ENCODE measurements around the gene MMS19.
"Not testable (repeated sequence)": the region's sequence is repeated elsewhere in the genome, so short reads cannot be mapped to it uniquely, and the experiment has no call there.

MMS19 gene

DNA sequence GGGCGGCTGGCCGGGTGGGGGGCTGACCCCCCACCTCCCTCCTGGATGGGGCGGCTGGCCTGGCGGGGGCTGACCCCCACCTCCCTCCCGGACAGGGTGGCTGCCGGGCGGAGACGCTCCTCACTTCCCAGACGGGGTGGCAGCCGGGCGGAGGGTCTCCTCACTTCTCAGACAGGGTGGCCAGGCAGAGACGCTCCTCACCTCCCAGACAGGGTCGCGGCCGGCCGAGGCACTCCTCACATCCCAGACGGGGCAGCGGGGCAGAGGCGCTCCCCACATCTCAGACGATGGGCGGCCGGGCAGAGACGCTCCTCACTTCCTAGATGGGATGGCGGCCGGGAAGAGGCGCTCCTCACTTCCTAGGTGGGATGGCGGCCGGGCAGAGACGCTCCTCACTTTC lies 30.7 kb upstream of the MMS19 start:
- not testable (repeated sequence) for DNase-seq (ENCODE audit: low read depth, low spot score)

DNA sequence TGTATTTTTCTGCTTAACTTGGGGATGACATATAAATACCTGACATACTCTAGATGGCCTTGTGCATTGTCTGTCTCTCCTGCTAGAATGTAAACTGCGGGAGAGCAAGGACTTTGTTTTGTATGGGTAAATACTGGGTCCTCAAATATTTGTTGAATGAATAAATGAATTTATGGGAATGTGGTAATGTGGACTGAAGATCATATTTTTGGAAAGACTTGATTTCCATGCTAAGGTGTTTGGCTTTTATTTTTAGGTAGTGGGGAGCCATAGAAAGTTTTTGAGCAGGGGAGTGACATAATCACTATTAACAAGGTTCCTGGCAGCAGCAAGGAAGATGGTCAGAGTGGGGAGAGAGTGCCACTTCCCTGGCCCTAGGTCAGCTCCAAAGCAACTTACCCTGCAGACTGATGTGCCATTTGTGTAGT lies 27.5 kb upstream of the MMS19 start:
- DNase-seq (ENCODE audit: low read depth, low spot score), result no peak
- H3K27ac ChIP-seq, result no peak overlapping the region

More for the DNA sequence above, 30.7 kb upstream of the MMS19 start:
- H3K27ac ChIP-seq, result not testable (repeated sequence)

DNA sequence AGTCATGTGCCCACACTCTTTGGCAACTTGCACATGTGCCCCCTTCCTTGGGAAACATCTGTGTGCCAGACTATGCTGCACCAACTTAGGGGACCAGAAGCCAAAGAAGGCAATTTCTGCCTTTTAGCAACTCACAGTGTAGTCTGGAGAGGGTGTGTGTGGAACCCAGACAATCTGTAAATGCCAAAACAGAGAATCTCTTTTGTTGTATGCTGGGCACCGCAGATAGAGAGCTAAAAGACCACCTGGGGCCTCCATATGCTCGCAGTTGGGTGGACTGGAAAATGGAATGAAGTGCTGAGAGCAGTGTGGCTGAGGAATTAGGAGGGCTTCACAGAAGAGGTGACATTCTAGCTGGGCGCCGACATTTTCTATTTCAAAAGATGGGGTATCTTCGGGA lies 26.9 kb upstream of the MMS19 start:
- H3K27ac ChIP-seq, result no peak overlapping the region
- DNase-seq (ENCODE audit: low read depth, low spot score), result no peak

DNA sequence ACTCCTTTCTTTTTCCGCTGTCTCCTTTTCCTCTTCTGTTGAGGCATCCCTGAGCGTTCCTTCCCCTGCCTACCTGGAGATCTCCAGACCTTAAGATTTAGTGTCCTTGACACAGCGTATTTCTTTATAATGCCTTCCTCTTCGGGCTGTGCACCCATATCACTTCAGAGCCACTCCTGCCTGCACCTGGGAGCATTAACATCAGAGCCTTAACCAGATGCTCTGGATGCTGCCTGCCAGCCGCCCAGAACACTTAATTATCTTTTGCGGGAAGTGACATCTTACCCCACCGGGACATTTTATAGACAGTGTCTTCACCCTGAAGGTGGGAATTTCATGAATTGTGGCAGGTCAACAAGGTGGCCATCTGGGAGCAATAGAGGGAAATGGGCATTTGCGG lies 24.7 kb upstream of the MMS19 start:
- no peak for DNase-seq (ENCODE audit: low read depth, low spot score)
- H3K27ac ChIP-seq, result no peak overlapping the region

DNA sequence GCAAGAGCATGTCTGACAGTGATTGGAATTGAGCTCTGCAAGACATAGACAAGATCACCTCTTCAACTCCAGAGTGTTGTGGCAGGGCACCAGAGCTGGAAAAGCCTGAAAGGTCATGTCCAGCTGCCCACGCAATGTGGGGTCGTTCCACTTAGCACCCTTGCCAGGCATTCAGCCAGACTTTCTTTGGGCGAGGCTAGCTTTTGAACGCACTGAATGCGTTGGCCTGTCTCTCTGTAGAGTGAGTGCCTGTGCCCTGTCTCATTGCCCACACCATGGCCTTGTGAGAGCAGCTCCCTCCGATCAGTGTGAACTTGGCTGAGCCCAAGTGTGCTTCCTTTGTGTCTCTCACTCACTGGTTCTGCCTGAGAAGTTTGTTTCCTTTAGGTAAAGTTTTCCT lies 23.8 kb upstream of the MMS19 start:
- H3K27ac ChIP-seq, result no peak overlapping the region
- DNase-seq (ENCODE audit: low read depth, low spot score), result no peak

DNA sequence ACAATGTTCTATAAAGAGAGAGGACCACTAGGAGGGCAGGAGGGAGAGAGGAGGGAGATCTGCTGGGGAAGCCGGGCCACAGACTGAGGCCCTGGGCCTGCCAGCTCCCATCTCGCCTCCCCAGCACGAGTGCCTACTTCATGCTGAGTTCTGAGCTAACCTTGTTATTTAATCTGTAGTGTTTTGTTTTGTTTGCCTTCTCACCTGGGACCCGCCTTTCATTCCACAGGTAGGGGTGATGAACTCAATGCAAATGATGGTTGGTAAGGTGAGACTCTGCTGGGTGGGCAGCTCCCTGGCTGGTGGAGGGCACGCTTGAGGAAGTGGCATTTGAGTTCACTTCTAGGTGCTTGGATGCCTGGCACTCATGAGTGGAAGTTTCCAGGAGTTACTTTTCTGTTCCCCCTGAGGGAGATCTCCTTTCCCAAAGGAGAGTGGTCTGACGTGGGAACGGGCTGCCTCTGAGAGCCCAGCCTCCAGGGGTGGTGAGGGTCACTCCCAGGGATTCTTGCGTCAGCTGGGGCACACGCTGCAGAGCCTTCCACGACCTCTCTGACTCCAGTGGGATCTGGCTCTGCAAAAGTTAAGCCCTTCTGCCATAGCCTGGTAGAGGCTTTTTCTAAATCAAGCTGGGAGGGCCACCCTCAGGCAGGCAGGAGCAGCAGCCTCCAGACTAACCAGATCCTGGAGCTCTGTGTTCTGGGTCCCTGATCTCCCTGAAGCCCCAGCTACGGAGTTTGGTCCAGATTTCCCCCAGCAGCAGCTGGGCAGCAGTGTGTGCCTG lies 22.9 kb upstream of the MMS19 start:
- no peak overlapping the region for H3K27ac ChIP-seq
- DNase-seq (ENCODE audit: low read depth, low spot score), result no peak

DNA sequence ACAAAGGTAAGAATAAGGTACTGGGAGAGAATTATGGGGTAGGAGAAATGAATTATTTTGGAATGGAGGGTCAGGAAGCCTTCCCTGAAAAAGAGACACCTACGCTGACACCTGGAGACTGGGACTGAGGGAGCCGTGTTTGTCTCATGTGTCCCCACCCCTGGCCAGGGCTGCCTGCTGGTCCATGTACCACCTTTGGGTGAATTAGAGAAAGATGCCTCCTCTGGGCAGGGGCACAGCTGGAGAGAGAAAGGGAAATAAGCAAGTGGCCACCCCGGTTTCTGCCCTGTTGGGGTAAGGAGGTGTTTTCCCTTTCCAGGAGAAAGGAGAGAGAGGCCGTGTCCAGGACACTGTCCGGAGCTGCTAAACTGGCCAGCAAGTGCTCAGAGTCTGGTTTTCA lies 22.3 kb upstream of the MMS19 start:
- DNase-seq (ENCODE audit: low read depth, low spot score), result no peak
- H3K27ac ChIP-seq, result no peak overlapping the region

DNA sequence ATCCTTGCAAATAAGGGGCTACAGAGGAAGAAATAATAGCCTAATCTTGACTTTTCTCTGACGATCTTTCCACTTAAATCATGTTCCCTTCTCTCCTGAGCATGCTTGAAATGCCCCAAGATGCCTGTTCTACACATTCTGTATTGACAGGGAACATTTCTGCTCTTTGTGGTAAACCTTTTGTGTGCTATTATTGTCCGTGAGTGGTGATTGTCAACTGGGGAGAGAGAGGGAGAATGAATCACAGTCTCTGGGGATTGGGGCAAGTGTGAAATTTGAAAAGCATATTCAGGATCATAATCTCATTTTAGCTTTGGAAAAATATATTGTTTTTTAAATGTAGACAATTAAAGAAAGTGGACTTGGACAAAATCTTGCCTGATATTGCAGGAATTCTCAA lies 21.1 kb upstream of the MMS19 start:
- H3K27ac ChIP-seq, result no peak overlapping the region
- no peak for DNase-seq (ENCODE audit: low read depth, low spot score)

DNA sequence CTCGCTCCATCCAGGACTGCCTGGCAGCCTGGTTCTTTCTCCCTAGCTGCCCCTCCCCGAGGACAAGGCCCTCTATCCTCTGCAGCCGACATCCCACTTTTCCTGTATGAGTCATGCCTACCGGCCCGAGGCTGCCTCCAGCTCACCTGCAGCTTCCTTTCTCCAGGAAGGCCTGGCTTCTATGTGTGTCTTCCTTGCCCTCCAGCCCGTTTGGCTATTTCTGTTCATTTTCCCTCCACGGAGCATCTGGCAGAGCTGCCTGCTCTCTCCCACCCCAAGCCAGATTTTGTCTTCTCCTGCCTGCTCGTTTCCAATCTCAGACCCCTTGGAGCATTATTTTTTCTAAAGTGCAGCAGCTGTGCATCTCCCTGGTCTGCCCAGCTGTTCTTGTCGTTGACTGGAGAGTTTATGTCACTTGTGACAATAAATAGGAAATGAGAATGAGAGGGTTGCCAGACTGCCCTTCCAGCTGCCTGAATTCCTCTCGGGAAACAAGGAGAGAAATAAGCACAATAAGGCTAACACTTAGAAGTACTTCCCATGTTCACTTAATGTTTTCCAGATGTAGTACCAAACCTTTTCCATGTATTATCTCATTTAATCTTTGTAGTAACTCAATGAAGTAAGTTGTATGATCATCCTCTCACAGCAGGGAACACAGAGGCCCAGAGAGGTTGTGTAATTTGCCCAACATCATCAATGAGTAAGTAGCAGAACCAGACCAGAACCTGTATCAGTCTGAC lies 20.2 kb upstream of the MMS19 start:
- no peak overlapping the region for H3K27ac ChIP-seq
- no peak for DNase-seq (ENCODE audit: low read depth, low spot score)

DNA sequence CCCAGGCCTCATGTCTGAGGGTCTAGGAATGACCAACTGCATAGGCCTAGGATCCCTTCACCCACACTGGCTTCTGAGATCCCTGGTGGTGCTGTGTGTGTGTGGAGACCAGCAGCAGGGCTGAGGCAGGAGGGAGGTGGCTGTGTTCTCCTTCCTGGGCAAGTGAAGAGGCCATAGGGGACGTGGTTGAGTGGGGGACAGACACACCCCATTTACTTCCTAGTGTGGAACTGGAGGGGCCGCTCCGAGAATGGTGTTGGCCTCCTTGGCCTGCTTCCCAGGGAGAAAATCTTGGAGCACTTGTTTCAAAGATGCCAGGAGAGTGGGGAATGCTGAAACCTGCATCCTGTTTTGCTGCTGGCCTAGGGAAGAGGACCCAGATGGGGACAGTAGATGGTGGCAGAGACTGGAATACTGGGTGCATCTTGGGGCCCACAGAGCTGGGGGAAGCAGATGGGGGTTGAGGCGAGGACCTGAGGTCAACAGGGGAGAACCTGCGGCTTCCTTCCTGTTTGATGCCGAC lies 19.6 kb upstream of the MMS19 start:
- no peak for DNase-seq (ENCODE audit: low read depth, low spot score)
- no peak overlapping the region for H3K27ac ChIP-seq

DNA sequence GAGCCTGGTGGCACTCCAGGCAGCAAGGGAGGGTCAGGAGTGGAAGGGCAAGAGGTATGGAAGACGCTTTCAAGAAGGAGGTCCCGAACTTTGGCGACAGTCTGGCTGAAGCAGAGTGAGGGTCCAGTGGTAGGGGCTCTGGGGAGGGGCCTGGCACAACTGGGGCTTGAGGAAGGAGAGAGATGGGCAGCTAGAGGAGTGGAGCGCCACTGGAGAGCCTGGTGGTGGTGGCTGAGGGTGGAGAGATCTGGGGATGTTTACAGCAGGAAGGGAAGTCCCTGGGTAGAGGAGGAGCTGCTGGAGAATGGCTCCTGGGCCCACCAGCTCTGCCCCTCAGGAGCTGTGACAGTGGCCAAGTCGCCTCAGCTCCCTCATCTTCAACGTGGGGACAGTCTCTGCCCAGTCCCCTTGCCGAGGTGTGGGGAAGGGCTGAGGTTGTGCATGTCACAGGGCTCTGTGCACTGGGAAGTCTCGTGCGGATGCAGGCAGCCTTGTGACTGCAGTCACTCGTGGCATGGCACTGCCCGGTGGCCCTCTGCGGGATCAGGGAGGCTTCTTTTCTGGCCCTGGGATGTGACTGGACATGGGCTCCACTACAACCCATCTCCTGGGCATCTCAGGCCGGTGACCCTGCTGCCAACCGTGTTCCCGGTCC lies 19.0 kb upstream of the MMS19 start:
- H3K27ac ChIP-seq, result no peak overlapping the region
- DNase-seq (ENCODE audit: low read depth, low spot score), result no peak

DNA sequence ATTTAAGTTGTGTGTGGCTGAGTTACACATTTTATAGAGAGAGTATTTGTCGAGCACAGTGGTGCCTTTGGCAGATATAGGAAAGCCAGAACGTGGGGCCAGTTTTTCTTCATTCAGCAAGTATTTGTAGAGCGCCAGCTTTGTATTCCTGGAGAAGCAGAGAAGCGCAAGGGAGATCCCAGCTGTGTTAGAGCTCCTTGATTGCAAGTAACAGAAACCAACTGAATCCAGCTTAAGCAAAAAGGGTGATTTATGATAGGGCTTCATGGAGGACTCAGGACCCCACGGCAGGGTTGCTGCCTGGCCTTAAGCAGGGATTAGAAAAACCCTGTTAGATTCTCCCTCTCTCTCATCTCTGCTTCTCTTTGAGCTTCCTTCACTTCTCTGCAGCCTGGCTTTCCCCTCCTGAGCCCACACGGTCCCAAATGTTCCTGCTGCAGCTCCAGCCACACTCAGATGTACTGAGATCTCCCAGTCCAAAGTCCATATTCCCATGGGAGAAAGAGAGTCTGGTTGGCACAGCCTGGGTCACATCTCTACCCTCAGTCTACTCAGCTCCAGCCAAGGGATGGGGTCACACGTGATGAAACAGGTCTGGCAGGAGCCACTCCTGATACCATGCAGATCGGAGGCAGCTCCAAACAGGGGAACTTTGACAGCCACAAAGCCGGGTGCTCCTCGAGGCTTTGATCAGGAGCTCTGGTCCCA lies 17.2 kb upstream of the MMS19 start:
- DNase-seq (ENCODE audit: low read depth, low spot score), result no peak
- no peak overlapping the region for H3K27ac ChIP-seq

DNA sequence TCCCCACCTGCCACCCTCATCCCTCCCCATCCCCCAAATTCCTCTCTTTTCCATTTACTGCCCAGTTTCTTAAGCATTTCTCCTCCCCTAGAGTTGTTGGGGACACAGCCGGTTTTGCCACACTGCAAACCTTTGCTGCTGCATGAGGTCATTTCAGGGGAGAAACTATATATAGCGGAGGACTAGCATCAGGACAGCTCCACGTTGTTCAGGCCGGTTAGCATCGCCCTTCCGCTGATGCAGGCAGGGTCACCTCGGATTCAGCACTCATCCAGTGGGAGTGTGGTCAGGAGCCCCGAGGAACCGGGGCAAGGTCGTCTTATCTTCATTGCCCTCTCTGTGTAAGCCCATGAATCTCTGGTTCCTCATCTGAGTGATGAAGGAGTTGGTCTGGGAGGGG lies 16.1 kb upstream of the MMS19 start:
- H3K27ac ChIP-seq, result no peak overlapping the region
- DNase-seq (ENCODE audit: low read depth, low spot score), result no peak

DNA sequence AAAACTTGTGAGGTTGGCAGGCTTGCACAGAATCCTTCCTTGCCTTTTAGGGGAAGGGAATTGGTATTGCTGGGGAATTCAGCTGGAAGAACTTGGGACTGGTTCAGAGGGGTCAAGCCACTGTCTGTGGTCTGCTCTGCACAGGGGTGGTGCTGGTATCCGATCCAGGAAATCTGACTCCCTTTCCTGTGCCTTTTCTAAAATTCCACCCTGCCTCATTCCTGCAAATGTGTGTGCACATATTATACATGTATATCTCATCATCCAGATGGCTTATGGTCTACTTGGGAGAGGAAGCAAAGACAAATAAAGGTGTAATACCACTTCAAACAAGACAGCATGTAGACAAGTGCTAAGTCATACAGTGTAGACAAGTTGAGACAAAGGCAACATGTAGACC lies 14.8 kb upstream of the MMS19 start:
- no peak for DNase-seq (ENCODE audit: low read depth, low spot score)
- H3K27ac ChIP-seq, result no peak overlapping the region

DNA sequence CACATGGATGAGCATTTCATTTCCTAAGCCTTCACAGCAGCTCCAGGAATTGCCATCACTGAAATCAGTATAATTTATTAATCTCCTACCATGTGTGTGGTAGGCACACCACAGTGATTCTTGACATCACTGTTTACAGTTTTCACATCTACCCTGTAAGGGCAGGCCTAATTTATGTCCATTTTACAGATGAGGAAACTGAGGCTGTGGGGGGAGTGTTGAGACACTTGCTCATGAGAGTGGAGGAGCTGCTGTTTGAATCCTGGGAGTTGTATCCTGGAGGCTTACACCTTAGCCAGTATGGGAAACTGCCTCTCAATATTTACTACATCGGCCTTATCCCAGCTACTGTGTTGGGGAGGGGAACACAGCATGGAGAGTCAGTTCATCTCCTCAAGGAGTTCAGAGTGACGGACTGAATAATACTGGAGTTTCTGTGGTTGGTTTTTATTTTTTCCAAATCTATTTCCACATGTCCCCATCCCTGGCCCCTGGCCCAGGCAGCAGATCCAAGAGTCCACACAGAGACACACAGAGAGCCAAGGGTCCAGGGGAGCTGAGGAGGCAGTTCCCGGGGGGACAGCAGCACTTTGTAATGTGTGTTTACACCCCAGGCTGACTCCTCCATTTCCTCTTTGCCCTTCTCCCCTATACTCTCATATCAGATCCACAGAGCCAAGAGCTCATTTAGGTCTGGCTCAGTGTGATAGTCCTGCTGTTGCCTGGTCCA lies 13.7 kb upstream of the MMS19 start:
- no peak for DNase-seq (ENCODE audit: low read depth, low spot score)
- H3K27ac ChIP-seq, result no peak overlapping the region

DNA sequence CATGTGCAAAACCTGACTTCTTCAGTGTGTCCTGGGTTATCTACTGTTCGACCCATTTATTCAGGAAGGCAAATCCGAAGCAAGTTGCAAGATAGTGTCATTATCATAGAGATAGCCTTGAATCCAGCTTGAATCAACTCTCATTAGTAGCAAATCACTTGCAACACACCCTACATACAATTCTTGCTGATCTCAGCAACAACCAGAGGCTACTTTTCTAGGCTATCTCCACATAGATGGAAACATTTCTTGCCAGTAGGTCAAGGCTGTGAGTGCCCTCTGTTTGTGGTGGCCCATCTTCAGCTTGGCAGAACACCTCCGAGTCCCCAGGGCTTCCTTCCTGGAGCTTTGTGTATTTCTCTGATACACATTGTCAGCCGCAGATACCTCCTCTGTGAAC lies 12.5 kb upstream of the MMS19 start:
- no peak for DNase-seq (ENCODE audit: low read depth, low spot score)

DNA sequence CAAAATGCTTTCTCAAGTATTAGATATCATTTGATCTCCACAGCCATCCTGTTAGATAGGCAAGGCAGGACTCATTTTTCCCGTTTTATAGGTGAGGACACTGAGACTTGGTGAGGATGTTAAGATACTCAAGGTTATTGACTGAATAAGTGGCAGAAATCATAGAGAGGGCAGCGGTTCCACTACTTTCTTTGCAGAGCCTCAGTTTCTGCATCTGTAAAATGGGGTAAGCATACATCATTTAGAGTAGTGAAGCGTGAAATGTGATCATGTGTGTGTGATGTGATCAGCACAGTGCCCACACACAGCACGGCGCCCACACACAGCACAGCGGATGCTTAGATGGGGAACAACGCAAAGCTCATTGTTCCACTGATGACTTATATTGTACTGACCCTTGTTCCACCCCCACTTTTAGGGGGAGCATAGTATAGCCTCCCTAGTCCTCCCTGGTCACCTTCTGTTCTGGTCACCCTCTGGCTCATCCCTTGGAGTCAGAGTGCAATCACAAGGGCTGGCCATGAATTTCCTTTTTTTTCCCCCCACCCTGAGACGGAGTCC lies 11.0 kb upstream of the MMS19 start:
- no peak for DNase-seq (ENCODE audit: low read depth, low spot score)
- no peak overlapping the region for H3K27ac ChIP-seq

More for the DNA sequence above, 12.5 kb upstream of the MMS19 start:
- no peak overlapping the region for H3K27ac ChIP-seq

DNA sequence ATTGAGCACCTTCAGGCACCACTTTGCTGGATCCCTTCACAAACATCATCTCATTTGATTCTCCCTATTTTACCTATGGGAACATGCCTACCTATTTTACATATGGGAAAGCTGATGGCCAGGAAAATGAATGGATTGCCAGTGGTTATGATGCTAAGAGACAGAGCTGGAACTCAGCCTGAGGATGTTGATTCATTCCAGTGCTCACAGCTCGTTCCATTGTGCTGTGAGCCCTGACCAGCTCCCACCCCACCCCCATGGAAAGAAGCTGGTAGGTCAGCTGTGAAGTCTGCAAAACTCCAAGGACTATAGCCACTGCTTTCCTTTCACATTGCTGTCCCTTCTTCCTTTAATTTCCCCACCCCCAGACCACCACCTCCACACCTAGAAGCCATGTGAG lies 10.1 kb upstream of the MMS19 start:
- H3K27ac ChIP-seq, result no peak overlapping the region
- no peak for DNase-seq (ENCODE audit: low read depth, low spot score)

DNA sequence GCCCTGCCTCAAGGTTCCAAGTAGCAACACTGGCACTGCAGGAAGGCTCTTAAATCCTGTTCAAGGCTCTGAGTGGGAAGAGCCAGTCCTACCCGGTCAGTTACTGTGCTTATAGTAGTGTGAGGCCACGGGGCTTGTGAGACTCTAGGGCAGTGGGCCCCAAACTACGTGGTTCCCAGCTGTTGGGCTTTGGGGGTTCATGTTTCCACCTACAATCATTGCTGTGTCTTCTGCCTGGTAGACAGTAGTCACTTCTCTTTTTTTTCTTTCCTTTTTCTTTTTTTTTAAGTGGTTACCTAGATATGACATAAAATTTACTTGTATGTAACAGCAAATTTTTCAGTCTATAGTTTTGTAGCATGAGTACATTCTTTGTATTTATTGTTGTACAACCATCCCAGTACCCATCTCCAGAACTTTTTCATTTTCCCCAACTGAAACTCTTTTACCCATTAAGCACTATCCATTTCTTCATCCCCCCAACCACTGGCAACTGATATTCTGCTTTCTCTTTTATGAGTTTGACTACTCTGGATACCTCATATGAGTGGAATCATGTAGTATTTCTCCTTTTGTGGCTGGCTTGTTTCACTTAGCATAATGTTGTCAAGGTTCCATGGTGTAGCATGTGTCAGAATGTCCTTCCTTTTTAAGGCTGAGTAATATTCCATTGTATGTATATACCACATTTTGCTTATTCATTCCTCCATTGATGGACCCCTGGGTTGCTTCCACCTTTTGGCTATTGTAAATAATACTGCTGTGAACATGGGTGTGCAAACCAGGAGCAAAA lies 8.2 kb upstream of the MMS19 start:
- no peak overlapping the region for H3K27ac ChIP-seq
- no peak for DNase-seq (ENCODE audit: low read depth, low spot score)

Measured in epithelial cell of prostate (primary cell).